Measurements from ENCODE around the gene PPP2R2C.

The PPP2R2C gene

GRCh38 chr4:6357476-6357875, 114.9 kb downstream of the PPP2R2C start:
- DNase-seq (ENCODE audit: low read depth): no peak
- TF ChIP-seq CTCF (IDR thresholded peaks at IDR 0.05; ENCODE audit: low read depth, low read length): no peak
- no peak for TF ChIP-seq MAX (IDR thresholded peaks at IDR 0.05; ENCODE audit: low read depth, low read length)
- no peak for TF ChIP-seq POLR2A (IDR thresholded peaks at IDR 0.05; ENCODE audit: extremely low read depth, insufficient read length)
- no peak for TF ChIP-seq MYC (IDR thresholded peaks at IDR 0.05; ENCODE audit: low read depth, low read length)
- no peak overlapping the region for H3K4me3 ChIP-seq (ENCODE audit: low read depth, low read length)

- TF ChIP-seq CTCF (IDR thresholded peaks at IDR 0.05; ENCODE audit: low read depth, low read length) (no peak), POLR2A (IDR thresholded peaks at IDR 0.05; ENCODE audit: extremely low read depth, insufficient read length) (no peak), MYC (IDR thresholded peaks at IDR 0.05; ENCODE audit: low read depth, low read length) (no peak), MAX (IDR thresholded peaks at IDR 0.05; ENCODE audit: low read depth, low read length) (no peak)
- no peak for DNase-seq (ENCODE audit: low read depth)
- H3K4me3 ChIP-seq (ENCODE audit: low read depth, low read length): no peak overlapping the region
Measured at GRCh38 chr4:6356076-6356560, 116.3 kb downstream of the PPP2R2C start.

GRCh38 chr4:6355052-6355451, 117.4 kb downstream of the PPP2R2C start:
- TF ChIP-seq POLR2A (IDR thresholded peaks at IDR 0.05; ENCODE audit: extremely low read depth, insufficient read length) (no peak), CTCF (IDR thresholded peaks at IDR 0.05; ENCODE audit: low read depth, low read length) (no peak), MAX (IDR thresholded peaks at IDR 0.05; ENCODE audit: low read depth, low read length) (no peak), MYC (IDR thresholded peaks at IDR 0.05; ENCODE audit: low read depth, low read length) (no peak)
- DNase-seq (ENCODE audit: low read depth): peak; percentile 46
- H3K4me3 ChIP-seq (ENCODE audit: low read depth, low read length): no peak overlapping the region

- H3K4me3 ChIP-seq (ENCODE audit: low read depth, low read length): no peak overlapping the region
- no peak for DNase-seq (ENCODE audit: low read depth)
- TF ChIP-seq POLR2A (IDR thresholded peaks at IDR 0.05; ENCODE audit: extremely low read depth, insufficient read length) (no peak), MAX (IDR thresholded peaks at IDR 0.05; ENCODE audit: low read depth, low read length) (no peak), CTCF (IDR thresholded peaks at IDR 0.05; ENCODE audit: low read depth, low read length) (no peak), MYC (IDR thresholded peaks at IDR 0.05; ENCODE audit: low read depth, low read length) (no peak)
Measured at GRCh38 chr4:6354626-6355025, 117.8 kb downstream of the PPP2R2C start.

- no peak overlapping the region for H3K4me3 ChIP-seq (ENCODE audit: low read depth, low read length)
- DNase-seq (ENCODE audit: low read depth): peak; percentile 35
Measured at GRCh38 chr4:6354119-6354518, 118.3 kb downstream of the PPP2R2C start.

More at GRCh38 chr4:6354119-6354518, 118.3 kb downstream of the PPP2R2C start:
- TF ChIP-seq MAX (IDR thresholded peaks at IDR 0.05; ENCODE audit: low read depth, low read length): no peak
- TF ChIP-seq POLR2A (IDR thresholded peaks at IDR 0.05; ENCODE audit: extremely low read depth, insufficient read length): no peak
- no peak for TF ChIP-seq MYC (IDR thresholded peaks at IDR 0.05; ENCODE audit: low read depth, low read length)
- no peak for TF ChIP-seq CTCF (IDR thresholded peaks at IDR 0.05; ENCODE audit: low read depth, low read length)

All from NB4 (cell line).